ENCODE measurements around the gene SPINT1. TPM values are rescaled to one million over a fixed set of nuclear protein-coding genes. Genes with fewer than 3 reads are reported as not detected.
A peak's percentile ranks its signal among the peaks of the same experiment; 100 is the strongest.
"Not testable (repeated sequence)": the region's sequence is repeated elsewhere in the genome, so short reads cannot be mapped to it uniquely, and the experiment has no call there.

Gene SPINT1
- total RNA-seq, 1 donor from 2014 or later = 217 TPM

- H3K27me3 Mint-ChIP-seq = no peaks in the 10 kb centered on the region
- H3K4me3 Mint-ChIP-seq (ENCODE audit: low read depth) = no peak overlapping the region
- H3K27ac Mint-ChIP-seq = peak overlapping the region; percentile 90
- H3K36me3 Mint-ChIP-seq (ENCODE audit: insufficient read depth) = peaks cover 13% of the 10 kb centered on the region
- no peaks in the 10 kb centered on the region for H3K9me3 Mint-ChIP-seq (ENCODE audit: low read depth)
- DNase-seq (ENCODE audit: low spot score, unreplicated experiment) = peak; percentile 69
- TF ChIP-seq CTCF (IDR thresholded peaks at IDR 0.05; ENCODE audit: unreplicated experiment) = peak; percentile 83
- H3K4me1 Mint-ChIP-seq (ENCODE audit: low read depth) = peaks cover 20% of the 10 kb centered on the region
Observed at GRCh38 chr15:40859206-40859851, 15.5 kb downstream of the SPINT1 start.

- not testable (repeated sequence) for H3K36me3 Mint-ChIP-seq (ENCODE audit: insufficient read depth); H3K27ac Mint-ChIP-seq; DNase-seq (ENCODE audit: low spot score, unreplicated experiment); H3K9me3 Mint-ChIP-seq (ENCODE audit: low read depth); H3K4me3 Mint-ChIP-seq (ENCODE audit: low read depth); H3K27me3 Mint-ChIP-seq
- H3K4me1 Mint-ChIP-seq (ENCODE audit: low read depth) = peaks cover 20% of the 10 kb centered on the region
Observed at GRCh38 chr15:40861147-40861546, 17.3 kb downstream of the SPINT1 start.

- no peak overlapping the region for H3K4me3 Mint-ChIP-seq (ENCODE audit: low read depth)
- H3K36me3 Mint-ChIP-seq (ENCODE audit: insufficient read depth) = peaks cover 3% of the 10 kb centered on the region
- no peak for TF ChIP-seq CTCF (IDR thresholded peaks at IDR 0.05; ENCODE audit: unreplicated experiment)
Observed at GRCh38 chr15:40863660-40864270, 19.9 kb downstream of the SPINT1 start.

GRCh38 chr15:40867199-40867598 is 23.4 kb downstream of the SPINT1 start:
- TF ChIP-seq CTCF (IDR thresholded peaks at IDR 0.05; ENCODE audit: unreplicated experiment) = no peak
- H3K4me1 Mint-ChIP-seq (ENCODE audit: low read depth) = peaks cover 15% of the 10 kb centered on the region

More at GRCh38 chr15:40863660-40864270, 19.9 kb downstream of the SPINT1 start:
- H3K27ac Mint-ChIP-seq = peak overlapping the region; percentile 73
- peaks cover 13% of the 10 kb centered on the region for H3K4me1 Mint-ChIP-seq (ENCODE audit: low read depth)
- no peak for DNase-seq (ENCODE audit: low spot score, unreplicated experiment)
- H3K27me3 Mint-ChIP-seq = no peaks in the 10 kb centered on the region
- no peaks in the 10 kb centered on the region for H3K9me3 Mint-ChIP-seq (ENCODE audit: low read depth)

GRCh38 chr15:40869686-40870085 is 25.8 kb downstream of the SPINT1 start:
- H3K9me3 Mint-ChIP-seq (ENCODE audit: low read depth) = no peaks in the 10 kb centered on the region
- no peak for DNase-seq (ENCODE audit: low spot score, unreplicated experiment)
- no peaks in the 10 kb centered on the region for H3K36me3 Mint-ChIP-seq (ENCODE audit: insufficient read depth)
- H3K27me3 Mint-ChIP-seq = peaks cover 7% of the 10 kb centered on the region
- no peak for TF ChIP-seq CTCF (IDR thresholded peaks at IDR 0.05; ENCODE audit: unreplicated experiment)
- peaks cover 20% of the 10 kb centered on the region for H3K4me1 Mint-ChIP-seq (ENCODE audit: low read depth)
- H3K4me3 Mint-ChIP-seq (ENCODE audit: low read depth) = no peak overlapping the region
- H3K27ac Mint-ChIP-seq = peak overlapping the region; percentile 60

More at GRCh38 chr15:40867199-40867598, 23.4 kb downstream of the SPINT1 start:
- Mint-ChIP-seq H3K36me3 (ENCODE audit: insufficient read depth) (no peaks in the 10 kb centered on the region), H3K9me3 (ENCODE audit: low read depth) (no peaks in the 10 kb centered on the region), H3K27me3 (peaks cover 4% of the 10 kb centered on the region), H3K4me3 (ENCODE audit: low read depth) (no peak overlapping the region), H3K27ac (no peak overlapping the region)
- DNase-seq (ENCODE audit: low spot score, unreplicated experiment) = no peak

- no peaks in the 10 kb centered on the region for H3K9me3 Mint-ChIP-seq (ENCODE audit: low read depth)
- no peak overlapping the region for H3K4me3 Mint-ChIP-seq (ENCODE audit: low read depth)
- no peak overlapping the region for H3K27ac Mint-ChIP-seq
- H3K27me3 Mint-ChIP-seq = peaks cover 8% of the 10 kb centered on the region
- H3K36me3 Mint-ChIP-seq (ENCODE audit: insufficient read depth) = no peaks in the 10 kb centered on the region
- H3K4me1 Mint-ChIP-seq (ENCODE audit: low read depth) = peaks cover 20% of the 10 kb centered on the region
- no peak for TF ChIP-seq CTCF (IDR thresholded peaks at IDR 0.05; ENCODE audit: unreplicated experiment)
- DNase-seq (ENCODE audit: low spot score, unreplicated experiment) = no peak
Observed at GRCh38 chr15:40870716-40871115, 26.9 kb downstream of the SPINT1 start.

All from progenitor cell of endocrine pancreas (in vitro differentiated cells).